Activated naive CD8-positive, alpha-beta T cell treated with anti-CD3 and anti-CD28 coated beads, Interleukin-2, amount 10 ng/mL, durations not matched to agents 7 days and 5 days (primary cell): ENCODE measurements around the gene TRMT2A. TPM values are rescaled to one million over a fixed set of nuclear protein-coding genes. Genes with fewer than 3 reads are reported as not detected.

Experiments used
- ATAC-seq: fragments of 150-1000 bp; cut with Tn5 transposase; one replicate; pipeline ENCODE4 v1.10.0; 2021; ENCODE audit warnings: low read depth, moderate library complexity
- POLR2A ChIA-PET: fragments of 350-600 bp; sonication (Branson Sonifier 250); formaldehyde crosslinking; loops from one replicate; lab custom pipeline; 2021; ENCODE audit warnings: antibody characterized with exemption; lab: Charles Lee
- DNase-seq: peaks from one replicate; pipeline ENCODE4 v3.0.0; 2021
- H3K27ac Mint-ChIP-seq: one replicate; pipeline ENCODE4 v1.8.0; 2022; ENCODE audit warnings: mild to moderate bottlenecking, mixed read lengths
- H3K27me3 Mint-ChIP-seq: one replicate; pipeline ENCODE4 v1.8.0; 2022; ENCODE audit warnings: mild to moderate bottlenecking, moderate library complexity, mixed read lengths
- H3K36me3 Mint-ChIP-seq: one replicate; pipeline ENCODE4 v1.8.0; 2021; ENCODE audit warnings: mild to moderate bottlenecking, mixed read lengths
- H3K4me1 Mint-ChIP-seq: one replicate; pipeline ENCODE4 v1.8.0; 2021; ENCODE audit warnings: mixed read lengths
- H3K4me3 Mint-ChIP-seq: one replicate; pipeline ENCODE4 v1.8.0; 2022; ENCODE audit warnings: mild to moderate bottlenecking, moderate library complexity, mixed read lengths
- H3K9me3 Mint-ChIP-seq: one replicate; pipeline ENCODE4 v1.8.0; 2021; ENCODE audit warnings: mixed read lengths
- total RNA-seq, 2 experiments: library from RNA; stranded (reverse); gene quantifications; one replicate each; pipeline ENCODE4 v1.2.3, GENCODE V29; 2021

TRMT2A gene
- total RNA-seq, 2 experiments from 2014 or later: 107 to 118 TPM

DNA sequence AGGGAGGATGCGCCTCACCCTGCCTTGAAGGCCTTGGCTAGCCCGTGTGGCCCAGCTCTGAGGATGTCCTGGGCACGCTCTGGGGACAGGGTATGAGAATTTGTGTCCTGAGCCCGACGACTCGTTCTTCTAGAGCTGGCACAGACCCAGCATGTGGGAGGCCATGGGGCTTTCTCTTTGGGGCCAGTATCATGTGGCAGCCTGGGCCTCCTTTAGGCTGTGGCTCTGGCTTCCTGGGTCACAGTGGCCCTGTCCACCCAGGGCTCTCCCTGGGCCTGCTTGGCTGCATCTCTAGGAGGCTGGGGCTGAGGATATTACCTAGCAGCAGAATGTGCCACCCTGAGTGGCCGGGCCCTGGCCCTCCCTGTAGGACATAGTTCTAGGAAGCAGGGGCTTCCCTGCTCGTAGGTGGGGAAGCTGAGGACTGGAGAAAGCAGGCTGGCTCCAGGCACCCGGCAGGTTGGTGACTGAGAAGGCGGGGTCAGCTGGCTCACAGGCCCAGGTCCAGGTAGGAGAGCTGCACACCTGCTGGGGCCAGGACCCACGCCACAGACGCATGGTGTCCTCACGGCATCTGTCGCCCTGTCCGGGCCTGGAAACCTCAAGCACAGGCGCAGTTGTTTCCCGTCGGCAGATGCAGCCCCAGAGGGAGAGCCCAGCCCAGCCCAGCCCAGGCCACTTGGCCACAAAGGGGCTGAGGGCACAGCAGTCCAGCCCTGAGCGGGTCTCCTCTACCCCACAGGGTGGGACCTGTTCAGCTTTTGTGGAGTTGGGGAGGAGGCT lies 27.0 kb upstream of the TRMT2A start:
- H3K9me3 Mint-ChIP-seq: no peaks in the 10 kb centered on the region
- DNase-seq: no peak
- POLR2A ChIA-PET: no interaction called here
- no peak for ATAC-seq
- H3K4me1 Mint-ChIP-seq: no peaks in the 10 kb centered on the region
- peaks cover 1% of the 10 kb centered on the region for H3K36me3 Mint-ChIP-seq
- no peaks in the 10 kb centered on the region for H3K27me3 Mint-ChIP-seq
- no peak overlapping the region for H3K4me3 Mint-ChIP-seq
- H3K27ac Mint-ChIP-seq: no peak overlapping the region

DNA sequence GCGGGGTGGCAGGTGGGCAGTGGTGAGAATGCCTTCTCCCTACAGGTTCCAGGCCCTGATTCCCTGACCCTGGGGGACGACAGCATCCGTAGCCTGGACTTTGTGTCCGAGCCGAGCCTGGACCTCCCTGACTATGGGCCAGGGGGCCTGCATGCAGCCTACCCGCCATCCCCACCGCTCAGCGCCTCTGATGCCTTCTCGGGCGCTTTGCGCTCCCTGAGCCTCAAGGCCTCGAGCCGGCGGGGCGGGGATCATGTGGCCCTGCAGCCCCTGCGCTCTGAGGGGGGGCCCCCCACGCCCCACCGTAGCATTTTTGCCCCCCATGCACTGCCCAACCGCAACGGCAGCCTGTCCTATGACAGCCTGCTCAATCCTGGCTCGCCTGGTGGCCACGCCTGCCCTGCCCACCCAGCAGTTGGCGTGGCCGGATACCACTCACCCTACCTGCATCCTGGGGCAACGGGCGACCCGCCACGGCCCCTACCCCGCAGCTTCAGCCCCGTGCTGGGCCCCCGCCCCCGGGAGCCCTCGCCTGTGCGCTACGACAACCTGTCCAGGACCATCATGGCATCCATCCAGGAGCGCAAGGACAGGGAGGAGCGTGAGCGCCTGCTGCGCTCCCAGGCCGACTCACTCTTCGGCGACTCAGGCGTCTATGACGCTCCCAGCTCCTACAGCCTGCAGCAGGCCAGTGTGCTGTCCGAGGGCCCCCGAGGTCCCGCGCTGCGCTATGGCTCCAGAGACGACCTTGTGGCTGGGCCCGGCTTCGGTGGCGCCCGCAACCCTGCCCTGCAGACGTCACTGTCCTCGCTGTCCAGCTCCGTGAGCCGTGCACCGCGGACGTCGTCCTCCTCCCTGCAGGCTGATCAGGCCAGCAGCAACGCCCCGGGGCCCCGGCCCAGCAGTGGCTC lies 25.9 kb upstream of the TRMT2A start:
- no peak for ATAC-seq
- Mint-ChIP-seq H3K36me3 (peaks cover 1% of the 10 kb centered on the region), H3K4me3 (no peak overlapping the region), H3K4me1 (no peaks in the 10 kb centered on the region), H3K27me3 (no peaks in the 10 kb centered on the region), H3K27ac (no peak overlapping the region), H3K9me3 (no peaks in the 10 kb centered on the region)
- POLR2A ChIA-PET: no interaction called here
- no peak for DNase-seq

GRCh38 chr22:20141186-20142077 lies 24.4 kb upstream of the TRMT2A start:
- H3K27ac Mint-ChIP-seq: no peak overlapping the region
- H3K36me3 Mint-ChIP-seq: peaks cover 1% of the 10 kb centered on the region
- no peak for DNase-seq
- H3K27me3 Mint-ChIP-seq: no peaks in the 10 kb centered on the region
- POLR2A ChIA-PET: no interaction called here
- no peak overlapping the region for H3K4me3 Mint-ChIP-seq
- no peaks in the 10 kb centered on the region for H3K9me3 Mint-ChIP-seq
- no peak for ATAC-seq
- H3K4me1 Mint-ChIP-seq: peaks cover 1% of the 10 kb centered on the region

GRCh38 chr22:20140521-20140964 lies 23.5 kb upstream of the TRMT2A start:
- Mint-ChIP-seq H3K27me3 (no peaks in the 10 kb centered on the region), H3K27ac (no peak overlapping the region), H3K4me1 (peaks cover 3% of the 10 kb centered on the region), H3K4me3 (no peak overlapping the region), H3K9me3 (no peaks in the 10 kb centered on the region), H3K36me3 (peaks cover 1% of the 10 kb centered on the region)
- DNase-seq: no peak
- ATAC-seq: no peak
- POLR2A ChIA-PET: no interaction called here

DNA sequence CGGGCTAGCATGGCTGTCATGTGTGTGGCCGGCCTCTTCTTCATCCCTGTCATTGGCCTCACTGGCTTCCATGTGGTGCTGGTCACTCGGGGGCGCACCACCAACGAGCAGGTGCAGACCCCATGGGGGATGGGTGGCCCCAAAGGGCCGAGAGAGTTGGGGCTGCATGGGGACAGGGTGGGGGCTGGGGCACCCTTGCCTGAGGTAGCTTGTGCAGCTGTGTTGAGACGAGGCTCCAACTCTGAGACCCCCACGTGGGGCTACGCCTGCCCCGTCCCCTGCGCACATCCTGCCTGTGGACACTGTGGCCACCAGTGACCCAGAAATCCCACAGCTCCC lies 23.1 kb upstream of the TRMT2A start:
- H3K36me3 Mint-ChIP-seq: peaks cover 1% of the 10 kb centered on the region
- peaks cover 3% of the 10 kb centered on the region for H3K4me1 Mint-ChIP-seq
- H3K27me3 Mint-ChIP-seq: no peaks in the 10 kb centered on the region
- H3K4me3 Mint-ChIP-seq: no peak overlapping the region
- no peak for ATAC-seq
- DNase-seq: no peak
- H3K27ac Mint-ChIP-seq: no peak overlapping the region
- POLR2A ChIA-PET: no interaction called here
- H3K9me3 Mint-ChIP-seq: no peaks in the 10 kb centered on the region

DNA sequence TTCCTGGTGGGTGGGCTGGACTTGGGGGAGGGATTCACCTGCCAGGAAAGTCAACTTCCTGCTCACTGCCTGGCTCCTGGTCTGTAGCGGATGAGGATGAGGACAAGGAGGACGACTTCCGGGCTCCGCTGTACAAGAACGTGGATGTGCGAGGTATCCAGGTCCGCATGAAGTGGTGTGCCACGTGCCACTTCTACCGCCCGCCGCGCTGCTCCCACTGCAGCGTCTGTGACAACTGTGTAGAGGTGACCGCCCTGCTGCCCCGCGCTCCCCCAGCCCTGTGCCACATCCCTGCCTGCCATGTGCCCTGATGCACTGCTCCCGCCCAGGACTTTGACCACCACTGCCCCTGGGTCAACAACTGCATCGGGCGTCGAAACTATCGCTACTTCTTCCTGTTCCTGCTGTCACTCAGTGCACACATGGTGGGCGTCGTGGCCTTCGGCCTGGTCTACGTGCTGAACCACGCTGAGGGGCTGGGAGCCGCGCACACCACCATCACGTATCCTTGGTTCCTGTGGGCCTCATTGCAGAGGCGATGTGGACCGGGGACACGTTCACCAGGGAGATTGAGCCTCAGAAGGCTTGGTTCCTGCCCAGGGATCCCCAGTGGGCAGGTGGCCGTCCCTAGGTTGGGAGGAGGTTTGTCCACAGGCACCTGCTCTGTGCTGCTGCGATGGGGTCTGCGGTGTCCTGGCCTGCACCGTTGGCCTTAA lies 22.5 kb upstream of the TRMT2A start:
- H3K4me1 Mint-ChIP-seq: peaks cover 3% of the 10 kb centered on the region
- no peaks in the 10 kb centered on the region for H3K9me3 Mint-ChIP-seq
- POLR2A ChIA-PET: no interaction called here
- no peak overlapping the region for H3K27ac Mint-ChIP-seq
- peaks cover 1% of the 10 kb centered on the region for H3K36me3 Mint-ChIP-seq
- DNase-seq (no peak), ATAC-seq (no peak)
- H3K4me3 Mint-ChIP-seq: no peak overlapping the region
- no peaks in the 10 kb centered on the region for H3K27me3 Mint-ChIP-seq

- DNase-seq: no peak
- Mint-ChIP-seq H3K4me1 (peaks cover 3% of the 10 kb centered on the region), H3K9me3 (no peaks in the 10 kb centered on the region), H3K27ac (no peak overlapping the region), H3K4me3 (no peak overlapping the region), H3K36me3 (peaks cover 1% of the 10 kb centered on the region), H3K27me3 (no peaks in the 10 kb centered on the region)
- no peak for ATAC-seq
- POLR2A ChIA-PET: no interaction called here
Measured at GRCh38 chr22:20138868-20139267, 21.8 kb upstream of the TRMT2A start.

GRCh38 chr22:20138417-20138738 lies 21.4 kb upstream of the TRMT2A start:
- no peak overlapping the region for H3K27ac Mint-ChIP-seq
- no peak for ATAC-seq

DNA sequence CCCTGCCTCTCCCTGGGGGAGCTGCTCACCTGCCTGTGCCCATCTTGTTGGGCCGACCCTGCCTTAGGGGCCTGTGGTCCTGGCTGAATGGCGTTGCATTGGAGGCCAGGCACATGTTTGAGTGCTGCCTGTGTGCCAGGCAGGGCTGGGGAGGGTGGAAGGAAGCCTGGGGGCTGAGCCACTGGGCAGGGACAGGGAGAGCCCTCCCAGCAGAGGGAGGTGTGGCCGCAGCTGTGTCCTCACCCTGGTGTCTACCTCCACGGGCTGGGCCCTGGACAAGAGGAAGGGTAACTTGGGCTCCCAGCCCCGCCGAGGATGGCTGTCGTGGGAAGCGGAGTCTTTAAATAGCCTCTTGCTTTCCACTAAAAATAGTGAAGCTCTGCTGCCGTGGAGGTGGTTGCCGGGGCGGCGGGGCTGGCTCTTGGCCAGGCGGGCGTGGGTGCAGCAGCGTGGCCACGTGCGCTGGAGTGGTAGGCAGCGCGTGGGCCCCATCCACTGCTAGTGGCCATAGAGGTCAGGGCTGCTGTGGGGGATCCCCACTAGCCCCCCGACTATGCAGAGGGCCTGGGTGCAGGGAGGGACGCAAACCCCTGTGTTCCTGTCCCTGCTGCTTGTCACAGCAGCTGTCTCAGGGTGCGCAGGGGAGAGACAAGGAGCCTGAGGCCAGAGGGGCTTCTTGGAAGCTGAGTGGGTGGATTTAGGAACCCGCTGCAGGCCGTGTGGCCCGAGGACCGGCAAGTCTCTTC lies 20.8 kb upstream of the TRMT2A start:
- H3K4me3 Mint-ChIP-seq: no peak overlapping the region
- H3K27me3 Mint-ChIP-seq: no peaks in the 10 kb centered on the region
- POLR2A ChIA-PET: no interaction called here
- DNase-seq (no peak), ATAC-seq (no peak)
- H3K27ac Mint-ChIP-seq: no peak overlapping the region
- H3K9me3 Mint-ChIP-seq: no peaks in the 10 kb centered on the region
- peaks cover 1% of the 10 kb centered on the region for H3K36me3 Mint-ChIP-seq
- H3K4me1 Mint-ChIP-seq: peaks cover 7% of the 10 kb centered on the region

More at GRCh38 chr22:20138417-20138738, 21.4 kb upstream of the TRMT2A start:
- POLR2A ChIA-PET: no interaction called here
- Mint-ChIP-seq H3K36me3 (peaks cover 1% of the 10 kb centered on the region), H3K4me3 (no peak overlapping the region), H3K27me3 (no peaks in the 10 kb centered on the region), H3K4me1 (peaks cover 5% of the 10 kb centered on the region), H3K9me3 (no peaks in the 10 kb centered on the region)
- no peak for DNase-seq

DNA sequence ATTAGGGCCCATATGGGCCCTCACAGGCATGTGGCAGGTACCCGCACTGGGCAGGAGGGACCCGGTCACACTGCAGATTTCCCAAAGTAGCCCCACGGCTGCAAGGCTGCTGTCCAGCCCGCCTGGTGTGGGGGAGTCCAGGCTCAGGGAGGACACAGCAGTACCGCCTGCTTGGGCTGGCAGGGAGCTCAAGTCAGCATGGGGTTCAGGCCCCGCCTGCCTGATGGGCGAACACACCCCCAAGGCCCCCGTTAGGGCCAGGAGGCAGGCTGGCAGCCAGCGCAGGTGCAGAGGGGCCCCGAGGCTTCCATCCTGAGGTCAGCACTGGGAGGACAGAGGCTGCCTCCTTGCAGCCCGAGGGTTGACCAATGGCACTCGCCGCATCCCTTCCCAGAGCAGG lies 20.1 kb upstream of the TRMT2A start:
- Mint-ChIP-seq H3K27ac (no peak overlapping the region), H3K27me3 (no peaks in the 10 kb centered on the region), H3K4me1 (peaks cover 8% of the 10 kb centered on the region), H3K4me3 (no peak overlapping the region), H3K36me3 (peaks cover 1% of the 10 kb centered on the region), H3K9me3 (no peaks in the 10 kb centered on the region)
- ATAC-seq: no peak
- DNase-seq: no peak
- POLR2A ChIA-PET: no interaction called here

DNA sequence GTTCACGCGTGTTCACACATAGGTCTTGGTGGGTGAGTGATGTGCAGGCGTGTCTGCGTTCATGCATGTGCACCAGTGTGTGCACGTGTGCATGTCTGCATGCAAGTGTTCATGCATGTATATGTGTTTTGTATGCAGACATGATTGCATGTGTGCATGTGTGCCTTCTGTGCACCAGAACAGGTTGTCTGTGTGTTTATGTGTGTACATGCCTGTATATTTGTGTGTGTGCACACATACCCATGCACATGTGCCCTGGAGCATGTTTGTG lies 19.5 kb upstream of the TRMT2A start:
- ATAC-seq (no peak), DNase-seq (no peak)
- H3K4me1 Mint-ChIP-seq: peaks cover 8% of the 10 kb centered on the region
- H3K36me3 Mint-ChIP-seq: peaks cover 1% of the 10 kb centered on the region
- no peak overlapping the region for H3K4me3 Mint-ChIP-seq
- H3K27ac Mint-ChIP-seq: no peak overlapping the region
- no peaks in the 10 kb centered on the region for H3K27me3 Mint-ChIP-seq
- H3K9me3 Mint-ChIP-seq: no peaks in the 10 kb centered on the region
- POLR2A ChIA-PET: no interaction called here

DNA sequence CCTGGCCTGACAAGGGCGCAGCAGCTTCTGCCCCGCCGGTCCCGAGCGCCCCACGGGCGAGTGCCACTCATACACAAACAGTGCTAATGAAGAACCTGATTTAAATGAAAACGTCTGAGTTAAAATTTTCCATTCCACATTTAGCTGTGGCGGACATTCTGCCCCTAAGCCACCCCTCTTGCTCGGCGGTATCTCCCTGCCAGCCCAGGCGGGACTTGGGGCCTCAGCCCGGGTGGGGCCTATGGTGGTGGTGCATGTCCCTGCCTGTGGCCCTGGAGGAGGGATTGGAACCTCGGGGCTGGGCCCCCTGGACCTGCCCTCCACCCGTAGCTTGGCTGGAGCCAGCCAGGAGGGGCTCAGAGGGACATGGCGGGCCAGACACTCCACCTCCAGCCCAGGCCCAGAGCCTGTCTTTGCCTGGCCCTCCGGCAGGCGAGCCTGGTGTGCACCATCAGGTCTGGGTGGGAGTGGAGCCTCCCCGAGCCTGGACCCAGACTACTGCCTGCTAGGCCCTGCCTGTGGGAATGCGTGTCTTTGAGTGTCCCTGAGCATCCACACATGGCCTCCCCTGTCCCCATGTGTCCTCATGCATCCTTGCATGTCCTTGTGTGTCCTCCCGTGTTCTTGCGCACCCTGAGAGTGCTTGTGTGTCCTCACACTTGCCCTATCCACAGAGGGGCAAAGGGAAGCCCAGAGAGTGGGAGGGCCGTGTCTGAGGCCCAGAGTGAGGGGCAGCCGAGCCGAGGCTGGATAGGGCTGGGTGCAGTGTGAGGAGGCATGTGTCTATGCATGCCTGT lies 19.0 kb upstream of the TRMT2A start:
- peaks cover 8% of the 10 kb centered on the region for H3K4me1 Mint-ChIP-seq
- no peak overlapping the region for H3K4me3 Mint-ChIP-seq
- H3K9me3 Mint-ChIP-seq: no peaks in the 10 kb centered on the region
- no peak overlapping the region for H3K27ac Mint-ChIP-seq
- POLR2A ChIA-PET: no interaction called here
- H3K27me3 Mint-ChIP-seq: no peaks in the 10 kb centered on the region
- peaks cover 1% of the 10 kb centered on the region for H3K36me3 Mint-ChIP-seq
- ATAC-seq (no peak), DNase-seq (no peak)
